Fibroblast of mammary gland (primary cell): ENCODE measurements around the gene VDR.

Source experiments
- DNase-seq: peaks from one replicate; pipeline ENCODE4 v3.0.0-alpha.2; 2010; ENCODE audit warnings: low read depth
- H3K4me3 ChIP-seq: 2 replicates; pipeline ENCODE4 v1.5.1; 2011; ENCODE audit warnings: low read depth, mild to moderate bottlenecking, low read length, moderate library complexity; ENCODE audit not compliant: control insufficient read depth
- CTCF ChIP-seq: conservative IDR thresholded peaks from 2 replicates; pipeline ENCODE4 v1.5.1; 2011; ENCODE audit warnings: low read depth, low read length, inconsistent platforms; ENCODE audit not compliant: control insufficient read depth, insufficient read depth

Gene VDR

GRCh38 chr12:47902131-47902639 is 2.6 kb downstream of the VDR start:
- DNase-seq = no peak
- no peak for TF ChIP-seq CTCF
- no peak overlapping the region for H3K4me3 ChIP-seq

DNA sequence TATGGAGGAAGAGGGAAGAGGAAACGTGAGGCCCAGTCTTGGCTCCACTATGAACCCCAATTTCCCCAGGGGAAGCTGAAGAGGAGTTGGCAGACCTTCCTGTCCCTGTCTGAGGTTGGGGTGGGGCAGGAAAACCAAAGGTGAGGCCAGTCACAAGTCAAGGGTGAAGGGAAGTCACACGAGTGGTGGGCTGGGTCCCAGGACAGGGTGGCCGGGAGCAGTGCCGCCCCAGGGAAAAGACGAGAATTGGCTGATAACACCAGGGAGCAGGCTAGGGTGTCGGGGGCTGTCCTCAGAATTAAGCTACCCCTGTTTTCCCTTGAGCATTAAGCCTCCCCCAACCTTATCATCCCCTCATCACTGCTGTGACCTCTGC is 3.1 kb downstream of the VDR start:
- no peak overlapping the region for H3K4me3 ChIP-seq
- TF ChIP-seq CTCF = no peak
- DNase-seq = no peak

DNA sequence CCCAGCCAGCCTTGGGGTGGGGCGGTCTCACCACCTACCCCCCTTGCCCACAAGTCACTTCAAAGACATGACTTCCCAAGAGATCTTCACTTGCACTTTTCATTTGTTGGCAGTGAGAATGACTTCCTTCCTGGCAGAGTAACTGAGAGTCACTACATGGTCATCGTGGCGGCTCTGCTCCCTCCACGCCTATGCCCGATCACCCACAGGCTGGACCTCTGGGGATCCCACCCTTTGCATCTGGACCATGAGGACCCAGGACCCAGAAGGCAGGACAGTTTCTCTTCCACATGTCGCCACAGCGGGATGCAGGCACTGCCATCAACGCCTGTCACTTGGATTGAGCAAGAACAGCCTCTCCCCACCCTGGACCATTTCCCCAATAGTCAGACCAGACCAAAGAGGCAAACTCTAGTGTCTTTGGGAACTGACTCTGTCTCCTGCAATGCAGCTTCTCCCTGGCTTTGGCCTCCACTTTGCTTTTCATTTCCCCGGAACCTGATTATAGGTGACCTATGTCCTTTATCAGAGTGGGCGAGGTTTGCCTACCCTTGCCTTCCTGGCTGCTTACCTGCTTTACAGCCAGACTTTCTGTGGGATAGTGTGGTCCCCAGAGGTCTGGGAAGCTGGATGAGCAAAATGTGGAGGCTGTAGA is 3.6 kb downstream of the VDR start:
- no peak for DNase-seq
- no peak for TF ChIP-seq CTCF
- H3K4me3 ChIP-seq = no peak overlapping the region

- DNase-seq = no peak
- no peak overlapping the region for H3K4me3 ChIP-seq
- no peak for TF ChIP-seq CTCF
Observed at GRCh38 chr12:47900131-47901062, 4.4 kb downstream of the VDR start.

DNA sequence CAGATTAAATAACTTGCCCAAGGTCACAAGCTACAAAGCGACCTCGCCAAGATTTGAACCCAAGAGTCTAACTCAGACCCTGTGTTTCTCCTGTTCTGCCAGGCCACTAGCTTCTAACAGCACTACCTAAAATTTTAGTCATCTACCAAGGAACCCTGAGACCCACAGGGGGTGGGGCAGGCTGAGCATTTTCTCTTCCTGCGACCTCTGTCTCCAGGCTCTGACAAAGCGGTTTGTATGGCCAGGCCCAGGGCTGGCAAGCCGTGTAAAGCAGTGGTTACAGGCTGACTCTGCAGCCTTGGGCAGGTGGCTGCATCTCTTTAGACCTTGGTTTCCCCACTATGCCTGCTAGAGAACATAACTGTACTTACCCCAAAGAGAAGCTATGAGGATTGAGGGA is 5.3 kb downstream of the VDR start:
- no peak for TF ChIP-seq CTCF
- DNase-seq = no peak
- no peak overlapping the region for H3K4me3 ChIP-seq

- no peak for DNase-seq
- TF ChIP-seq CTCF = no peak
- H3K4me3 ChIP-seq = no peak overlapping the region
Observed at GRCh38 chr12:47896633-47897032, 8.2 kb downstream of the VDR start.
